Measurements from ENCODE around the gene KPTN. TPM values are rescaled to one million over a fixed set of nuclear protein-coding genes. Genes with fewer than 3 reads are reported as not detected.

KPTN gene
- total RNA-seq, 1 experiment from 2014 or later = 23.8 TPM

GRCh38 chr19:47445937-47446402 is 38.0 kb downstream of the KPTN start:
- peak overlapping the region; percentile 35 for H3K9ac ChIP-seq (ENCODE audit: low read length)
- DNase-seq (ENCODE audit: low read depth, low spot score) = no peak
- POLR2A ChIA-PET = no interaction called here
- RAD21 ChIA-PET (ENCODE audit: low non-redundant PET in 1 of 2, low total read pairs in 2 of 2, uncharacterized antibody in 2 of 2, unreplicated experiment in 2 of 2) = interaction anchor here in 1 of 2 experiments (2.0 kb wide), 1 partner anchor 9 kb away, joined by 7 read pairs; no protein-coding TSS in a partner anchor
- BruUV-seq (replicated peaks) = no TSS peak
- H3K4me1 ChIP-seq (ENCODE audit: control insufficient read depth in 1 of 2, insufficient read depth in 2 of 2, low read length in 2 of 2) = peaks cover 17 to 23% of the 10 kb centered on the region in 2 experiments
- H3K9me2 ChIP-seq (ENCODE audit: insufficient read depth) = no peaks in the 10 kb centered on the region
- H3K9me3 ChIP-seq (ENCODE audit: control insufficient read depth in 1 of 2, insufficient read depth in 1 of 2, low read depth in 1 of 2, low read length in 2 of 2) = no peaks in the 10 kb centered on the region
- H3K27me3 ChIP-seq (ENCODE audit: insufficient read depth, low read length) = peaks cover 19% of the 10 kb centered on the region
- no peaks in the 10 kb centered on the region for H3K36me3 ChIP-seq (ENCODE audit: control insufficient read depth in 1 of 2, insufficient read depth in 2 of 2, low read length in 2 of 2)
- CTCF ChIA-PET = interaction anchor here (1.6 to 3.6 kb wide), 3 partner anchors 9 to 70 kb away, joined by 8 to 32 read pairs (median 9); partner anchors contain the start of gene NAPA
- H3K4me2 ChIP-seq (ENCODE audit: low read length) = peak overlapping the region; percentile 95
- H3K27ac ChIP-seq (ENCODE audit: low read depth, low read length) = no peak overlapping the region
- peak overlapping the region; percentile 22 to 55 for H3K4me3 ChIP-seq (replicated peaks in 1 of 2; ENCODE audit: low read depth in 1 of 2, low read length in 2 of 2)
- H2AFZ ChIP-seq (ENCODE audit: low read depth, low read length, poor library complexity, severe bottlenecking) = no peak overlapping the region
- TF ChIP-seq SIN3A (IDR thresholded peaks at IDR 0.05; ENCODE audit: low read depth) = no peak
- TF ChIP-seq EGR1 (IDR thresholded peaks at IDR 0.05; ENCODE audit: low read depth) = peak; percentile 96
- no peak for ATAC-seq
- intact Hi-C loops (cut with micrococcal nuclease) = loop anchor here (2.0 to 10.0 kb wide), 3 partner anchors 36 to 159 kb away; partner anchors contain the start of genes BICRA, KPTN and NAPA
- H3K79me2 ChIP-seq (ENCODE audit: insufficient read depth, low read length) = no peaks in the 10 kb centered on the region
- no peaks in the 10 kb centered on the region for H4K20me1 ChIP-seq (ENCODE audit: insufficient read depth)

GRCh38 chr19:47445527-47445926 is 38.5 kb downstream of the KPTN start:
- peak overlapping the region; percentile 95 for H3K4me2 ChIP-seq (ENCODE audit: low read length)
- POLR2A ChIA-PET = no interaction called here
- DNase-seq (ENCODE audit: low read depth, low spot score) (no peak), ATAC-seq (no peak)
- H3K9me3 ChIP-seq (ENCODE audit: control insufficient read depth in 1 of 2, insufficient read depth in 1 of 2, low read depth in 1 of 2, low read length in 2 of 2) = no peaks in the 10 kb centered on the region
- H3K9me2 ChIP-seq (ENCODE audit: insufficient read depth) = no peaks in the 10 kb centered on the region
- peaks cover 17 to 23% of the 10 kb centered on the region in 2 experiments for H3K4me1 ChIP-seq (ENCODE audit: control insufficient read depth in 1 of 2, insufficient read depth in 2 of 2, low read length in 2 of 2)
- H3K4me3 ChIP-seq (replicated peaks in 1 of 2; ENCODE audit: low read depth in 1 of 2, low read length in 2 of 2) = peak overlapping the region in 1 of 2 experiments; percentile 55; a peak in 2 of 4 replicates
- CTCF ChIA-PET = interaction anchor here (3.6 kb wide), 1 partner anchor 9 kb away, joined by 32 read pairs; no protein-coding TSS in a partner anchor
- H4K20me1 ChIP-seq (ENCODE audit: insufficient read depth) = no peaks in the 10 kb centered on the region
- no TSS peak for BruUV-seq (replicated peaks)
- H3K27me3 ChIP-seq (ENCODE audit: insufficient read depth, low read length) = peaks cover 19% of the 10 kb centered on the region
- intact Hi-C loops (cut with micrococcal nuclease) = loop anchor here (5.0 to 10.0 kb wide), 2 partner anchors 37 to 159 kb away; partner anchors contain the start of genes BICRA and KPTN
- no peak overlapping the region for H3K27ac ChIP-seq (ENCODE audit: low read depth, low read length)
- peak overlapping the region; percentile 35 for H3K9ac ChIP-seq (ENCODE audit: low read length)
- no peak overlapping the region for H2AFZ ChIP-seq (ENCODE audit: low read depth, low read length, poor library complexity, severe bottlenecking)
- RAD21 ChIA-PET (ENCODE audit: low non-redundant PET in 1 of 2, low total read pairs in 2 of 2, uncharacterized antibody in 2 of 2, unreplicated experiment in 2 of 2) = interaction anchor here in 1 of 2 experiments (2.0 kb wide), 1 partner anchor 9 kb away, joined by 7 read pairs; no protein-coding TSS in a partner anchor
- no peaks in the 10 kb centered on the region for H3K36me3 ChIP-seq (ENCODE audit: control insufficient read depth in 1 of 2, insufficient read depth in 2 of 2, low read length in 2 of 2)
- H3K79me2 ChIP-seq (ENCODE audit: insufficient read depth, low read length) = no peaks in the 10 kb centered on the region
- TF ChIP-seq REST (IDR thresholded peaks at IDR 0.05; ENCODE audit: low read depth) = no peak
- no peak for TF ChIP-seq EZH2 (IDR thresholded peaks at IDR 0.05)
- TF ChIP-seq EZH2phosphoT487 (IDR thresholded peaks at IDR 0.05; ENCODE audit: borderline replicate concordance) = no peak
- no peak for TF ChIP-seq CBX3 (IDR thresholded peaks at IDR 0.05; ENCODE audit: low read depth)
- no peak for TF ChIP-seq CEBPB (IDR thresholded peaks at IDR 0.05; ENCODE audit: low read depth)
- TF ChIP-seq SIN3A (IDR thresholded peaks at IDR 0.05; ENCODE audit: low read depth) = no peak
- no peak for TF ChIP-seq RAD21 (IDR thresholded peaks at IDR 0.05; ENCODE audit: low read depth)
- no peak for TF ChIP-seq SP1 (IDR thresholded peaks at IDR 0.05; ENCODE audit: low read depth)
- TF ChIP-seq ATF3 (IDR thresholded peaks at IDR 0.05) = no peak
- no peak for TF ChIP-seq ZFX (IDR thresholded peaks at IDR 0.05)
- no peak for TF ChIP-seq ZNF274 (IDR thresholded peaks at IDR 0.05; ENCODE audit: low read depth, low read length)
- TF ChIP-seq MAX (IDR thresholded peaks at IDR 0.05) = no peak
- TF ChIP-seq ZBTB33 (IDR thresholded peaks at IDR 0.05; ENCODE audit: extremely low read depth, insufficient replicate concordance, low read length) = no peak
- TF ChIP-seq ELF1 (IDR thresholded peaks at IDR 0.05; ENCODE audit: borderline replicate concordance, low read depth) = no peak

Measured in HCT116 (cell line).